GM19467 (cell line): ENCODE data around the gene ST3GAL3.

ENCODE experiments used
- ATAC-seq: cut with Tn5 transposase; IDR thresholded peaks from one replicate; pipeline ENCODE4 v1.9.1; 2021; ENCODE audit warnings: mild to moderate bottlenecking, moderate library complexity; ENCODE audit not compliant: unreplicated experiment

ST3GAL3 gene

DNA sequence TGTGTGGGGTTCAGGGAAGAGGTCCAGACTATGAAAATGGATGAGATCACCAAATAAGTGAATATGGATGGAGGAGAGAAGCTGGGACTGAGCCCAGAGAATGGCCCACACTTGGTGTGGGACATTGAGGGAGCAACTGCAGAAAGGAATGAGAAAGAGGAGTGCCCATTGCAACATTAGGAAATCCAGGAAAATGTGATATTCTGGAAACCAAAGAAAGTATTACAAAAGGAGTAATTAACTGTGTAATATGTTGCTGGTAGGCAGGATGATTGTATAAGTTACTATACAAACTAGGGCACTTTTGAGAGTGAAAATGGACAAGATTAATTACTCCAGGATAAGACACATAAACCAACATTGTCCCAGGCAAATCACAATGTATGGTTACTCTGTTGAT lies 166.5 kb downstream of the ST3GAL3 start:
- no peak for ATAC-seq

DNA sequence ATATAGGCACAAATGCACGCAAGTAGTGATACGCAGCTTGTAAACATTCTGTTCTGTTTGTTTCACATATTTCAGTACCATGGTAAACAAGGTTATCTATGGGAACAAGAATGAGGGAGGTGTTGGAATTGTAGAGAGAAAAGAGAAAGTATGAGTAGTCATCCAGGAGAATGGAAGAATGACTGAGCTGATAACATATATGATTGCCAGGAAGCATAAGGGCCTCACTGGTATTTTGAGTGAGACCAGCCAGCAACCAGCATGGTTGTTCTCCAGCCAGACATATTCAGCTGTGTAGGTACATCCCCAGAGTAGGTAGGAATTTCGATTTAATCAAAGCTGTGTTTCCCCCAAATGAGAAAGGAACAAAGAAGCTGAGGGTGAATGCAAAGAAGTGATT lies 167.4 kb downstream of the ST3GAL3 start:
- ATAC-seq: no peak

DNA sequence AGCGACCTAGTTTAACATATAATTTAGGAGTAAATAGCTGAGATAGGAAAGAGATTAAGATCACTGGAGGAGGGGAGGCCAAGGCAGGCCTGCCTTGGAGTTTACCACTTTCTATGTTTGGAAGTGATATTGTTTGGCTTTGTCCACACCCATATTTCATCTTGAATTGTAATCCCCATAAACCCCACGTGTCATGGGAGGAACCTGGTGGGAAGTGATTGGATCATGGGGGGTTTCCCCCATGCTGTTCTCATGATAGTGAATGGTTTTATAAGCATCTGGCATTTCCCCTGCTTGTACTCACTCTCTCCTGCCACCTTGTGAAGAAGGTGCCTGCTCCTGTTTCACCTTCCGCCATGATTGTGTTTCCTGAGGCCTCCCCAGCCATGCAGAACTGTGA lies 168.0 kb downstream of the ST3GAL3 start:
- no peak for ATAC-seq

DNA sequence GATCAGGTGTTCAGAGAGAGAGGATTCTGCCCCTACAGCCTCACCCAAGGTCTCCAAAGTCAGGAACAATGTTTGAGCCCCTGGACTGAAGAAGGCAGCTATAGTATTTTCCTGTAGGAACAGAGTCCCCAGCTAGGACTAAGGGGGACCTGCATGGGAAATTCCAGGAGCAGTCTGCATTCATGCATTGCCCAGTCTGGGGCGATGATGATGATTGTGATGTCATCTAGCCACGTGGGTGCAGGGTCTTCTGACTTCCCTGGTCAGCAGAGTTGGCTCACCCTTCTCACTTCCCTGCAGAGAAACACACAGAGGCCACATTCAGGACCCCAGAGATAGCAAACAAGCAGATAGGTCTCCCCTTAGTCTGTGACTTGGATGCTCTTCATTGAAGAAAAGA lies 169.8 kb downstream of the ST3GAL3 start:
- no peak for ATAC-seq

DNA sequence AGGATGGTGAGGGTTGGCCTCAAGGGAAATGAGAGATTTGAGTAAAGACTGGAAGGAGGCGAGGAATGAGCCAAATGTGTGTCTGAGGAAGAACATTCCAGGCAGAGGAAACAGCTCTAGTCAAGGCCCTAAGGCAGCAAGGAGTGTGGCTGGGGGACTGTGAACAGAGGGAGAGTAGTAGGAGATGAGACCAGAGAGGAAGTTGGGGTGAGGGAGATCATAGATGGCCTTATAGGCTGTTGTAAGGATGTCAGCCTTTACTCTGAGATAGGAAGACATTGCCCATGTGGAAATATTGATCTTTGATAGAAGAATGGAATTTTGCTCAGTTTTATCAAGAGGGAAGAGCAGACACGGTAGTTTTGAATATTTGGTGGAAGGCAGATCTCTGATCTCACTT lies 171.1 kb downstream of the ST3GAL3 start:
- no peak for ATAC-seq

DNA sequence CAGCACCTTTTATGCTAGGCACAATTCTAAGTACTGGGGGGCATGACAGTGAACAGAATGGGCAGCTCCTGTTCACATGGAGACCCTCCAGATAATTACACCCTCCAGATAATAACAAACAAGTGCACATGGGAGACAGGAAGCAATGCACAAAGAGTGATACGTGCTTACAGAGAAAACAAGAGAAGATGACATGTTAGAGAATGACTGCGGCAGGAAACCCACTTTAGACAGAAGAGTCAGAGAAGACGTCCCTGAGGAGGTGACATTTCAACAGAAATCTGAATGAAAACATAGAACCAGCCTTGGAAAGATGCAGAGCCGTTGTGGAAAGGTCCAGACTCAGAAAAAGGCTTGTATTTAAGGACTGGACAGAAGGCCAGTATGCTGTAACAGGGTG lies 171.5 kb downstream of the ST3GAL3 start:
- ATAC-seq: no peak

DNA sequence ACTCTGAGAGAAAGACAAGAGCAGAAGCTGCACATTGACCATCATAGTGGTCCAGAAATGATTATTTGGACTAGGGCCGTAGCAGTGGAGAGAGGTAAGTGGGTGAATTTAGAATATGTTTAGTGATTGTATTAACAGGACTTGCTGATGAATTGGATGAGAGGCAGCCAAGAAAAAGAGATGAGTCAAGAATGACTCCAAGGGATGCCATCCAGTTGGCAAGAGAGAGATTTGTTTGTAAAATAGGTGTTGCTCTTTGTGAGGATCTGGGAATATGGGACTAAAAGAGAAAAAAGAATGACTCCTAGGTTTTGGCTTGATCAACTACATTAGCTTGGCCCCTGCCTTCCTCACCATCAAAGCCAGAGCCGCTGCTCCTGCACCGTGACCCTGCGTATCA lies 172.1 kb downstream of the ST3GAL3 start:
- no peak for ATAC-seq

DNA sequence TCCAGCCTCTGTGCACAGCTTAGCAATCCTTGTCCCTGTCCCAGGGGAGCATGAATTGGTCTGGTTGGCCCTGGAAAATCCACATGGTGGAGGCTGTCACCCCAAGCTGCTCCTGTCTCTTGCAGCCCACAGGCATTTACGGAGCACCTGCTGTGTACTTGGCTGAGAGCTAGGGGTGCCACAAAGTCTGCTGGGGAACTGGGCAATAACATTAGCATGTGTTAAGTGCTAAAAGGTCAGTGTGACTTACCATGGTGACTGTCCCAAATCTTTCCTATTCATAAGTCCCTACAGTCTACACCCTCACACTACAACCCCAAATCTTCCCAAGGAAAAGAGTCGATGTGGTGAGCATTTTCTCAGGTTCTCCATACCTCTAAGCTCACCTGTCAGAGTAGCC lies 172.7 kb downstream of the ST3GAL3 start:
- ATAC-seq: no peak

DNA sequence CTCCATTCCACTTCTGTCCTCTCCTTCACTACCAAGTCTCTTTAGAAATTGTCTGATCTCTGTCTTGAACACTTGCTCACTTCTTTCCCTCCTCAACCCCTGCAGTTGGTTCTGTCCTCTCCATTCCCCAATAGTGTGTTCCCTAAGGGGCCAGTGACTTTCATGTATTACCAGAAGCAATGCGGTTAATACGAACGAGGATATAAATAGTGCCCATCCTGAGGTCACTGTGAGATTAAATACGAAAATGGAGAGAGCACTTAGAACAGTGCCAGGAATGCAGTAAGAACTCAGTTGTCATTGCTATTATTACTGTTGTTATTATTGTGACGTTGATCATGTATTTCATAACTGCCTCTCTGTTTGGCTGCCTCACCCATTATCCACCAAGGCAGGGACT lies 173.3 kb downstream of the ST3GAL3 start:
- no peak for ATAC-seq

DNA sequence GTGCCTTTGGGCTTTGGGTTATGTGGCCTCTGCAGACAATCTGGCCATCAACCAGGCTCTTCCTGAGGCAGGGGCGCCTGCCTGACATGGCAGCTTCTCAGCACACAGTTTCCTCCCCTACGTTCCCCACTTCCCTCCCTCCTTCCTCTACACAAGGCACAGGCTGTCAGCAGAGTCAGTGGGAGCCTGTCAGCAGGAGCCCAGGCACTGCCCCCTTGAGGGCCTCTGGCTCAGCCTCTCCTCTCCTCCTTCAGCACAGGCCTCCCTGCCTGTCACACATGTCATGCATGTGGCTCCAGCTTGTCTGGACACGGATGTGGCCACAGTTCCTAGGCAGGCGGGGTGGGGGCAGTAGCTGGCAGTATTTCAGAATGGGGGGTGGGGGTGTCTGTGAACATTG lies 174.1 kb downstream of the ST3GAL3 start:
- ATAC-seq: no peak

DNA sequence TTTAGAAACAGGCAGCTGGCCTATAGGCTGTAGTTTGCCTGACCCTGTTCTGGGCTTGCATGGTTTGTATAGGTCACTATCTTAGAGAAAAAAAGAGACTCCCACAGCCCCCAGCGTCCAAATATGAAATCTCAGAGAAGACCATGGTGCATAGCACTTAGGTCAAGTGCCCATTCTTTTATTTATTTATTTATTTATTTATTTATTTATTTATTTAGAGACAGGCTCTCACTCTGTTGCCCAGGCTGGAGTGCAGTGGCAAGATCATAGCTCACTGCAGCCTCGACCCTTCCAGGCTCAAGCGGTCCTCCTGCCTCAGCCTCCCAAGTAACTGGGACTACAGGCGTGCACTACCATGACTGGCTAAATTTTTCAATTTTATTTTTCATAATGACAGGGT lies 175.4 kb downstream of the ST3GAL3 start:
- ATAC-seq: no peak

DNA sequence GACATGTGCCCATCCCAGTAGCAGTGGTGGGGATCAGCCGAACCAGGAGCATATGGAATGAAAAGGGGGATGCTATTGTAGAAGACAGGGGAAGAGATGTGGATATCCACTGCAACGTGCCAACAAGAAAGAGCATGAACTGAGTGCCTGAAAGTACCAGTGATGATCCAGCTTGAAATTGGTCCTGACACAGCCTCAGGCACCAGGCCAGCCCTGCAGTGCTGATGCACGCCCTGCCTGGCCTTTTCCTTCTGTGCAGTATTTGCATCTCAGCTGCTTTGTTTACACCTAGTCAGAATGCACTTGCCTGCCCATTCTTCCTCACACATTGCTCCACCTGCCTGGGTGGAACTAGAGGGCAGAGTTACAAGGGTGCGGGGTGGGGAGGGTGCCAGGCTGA lies 176.0 kb downstream of the ST3GAL3 start:
- ATAC-seq: no peak

DNA sequence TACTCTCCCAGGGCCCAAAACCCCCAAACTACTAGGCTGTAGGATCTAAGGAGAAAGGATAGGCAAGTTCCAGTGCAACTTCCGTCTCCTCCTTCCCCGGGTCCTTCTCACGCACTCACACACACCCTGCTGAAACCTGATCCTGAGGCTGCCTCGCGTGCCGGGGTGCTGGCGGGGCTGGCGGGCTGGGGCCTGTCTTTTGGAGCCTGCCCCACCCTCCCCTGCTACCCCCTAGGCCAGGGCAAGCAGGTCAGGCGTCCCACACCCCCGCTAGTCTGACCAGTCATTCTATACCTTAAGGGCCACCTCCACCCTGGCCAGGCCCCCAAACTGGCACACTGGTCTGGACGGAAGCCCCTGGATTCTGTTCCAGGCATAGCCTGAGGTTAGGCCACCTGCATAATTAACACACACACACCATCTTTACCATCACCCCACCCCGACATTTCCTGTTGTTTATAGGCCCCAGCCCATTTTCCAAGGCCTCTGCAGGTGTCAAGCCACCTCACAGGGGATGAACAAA lies 178.0 kb downstream of the ST3GAL3 start:
- ATAC-seq: no peak

DNA sequence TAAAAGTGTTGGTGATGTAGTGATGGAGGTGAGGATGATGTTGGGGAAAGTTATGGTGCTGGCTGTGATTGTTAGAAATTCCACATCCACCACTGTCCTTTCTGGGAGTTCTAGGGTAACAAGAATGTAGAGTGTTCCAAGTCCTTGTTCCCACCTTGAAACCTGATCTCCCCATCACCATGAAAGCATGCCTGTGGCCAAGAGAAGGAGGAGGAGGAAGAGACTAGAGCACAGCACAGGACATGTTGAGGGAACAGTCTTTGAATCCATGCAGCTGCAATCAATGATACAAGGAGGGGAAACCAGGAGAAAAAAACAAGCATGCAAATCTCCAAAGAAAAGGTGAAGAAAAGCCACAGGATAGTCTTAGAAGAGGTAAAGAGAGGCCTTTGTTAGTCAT lies 180.4 kb downstream of the ST3GAL3 start:
- no peak for ATAC-seq

DNA sequence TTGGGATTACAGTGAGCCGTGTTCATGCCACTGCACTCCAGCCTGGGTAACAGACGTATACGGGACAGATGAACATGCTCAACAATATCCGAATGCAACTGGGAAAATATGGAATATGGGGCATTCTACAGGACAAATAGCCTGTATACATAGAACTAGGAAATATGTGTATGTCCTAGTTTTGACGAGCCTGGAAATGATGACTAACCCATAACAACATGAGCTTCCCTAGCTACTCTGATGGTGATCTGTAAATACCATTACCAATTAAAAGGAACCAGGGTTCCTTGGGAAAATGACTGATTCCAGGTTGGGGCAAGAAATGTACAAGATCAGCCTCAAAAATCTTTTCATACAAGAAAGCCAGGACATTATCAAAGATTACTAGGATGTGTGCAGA lies 183.5 kb downstream of the ST3GAL3 start:
- no peak for ATAC-seq

DNA sequence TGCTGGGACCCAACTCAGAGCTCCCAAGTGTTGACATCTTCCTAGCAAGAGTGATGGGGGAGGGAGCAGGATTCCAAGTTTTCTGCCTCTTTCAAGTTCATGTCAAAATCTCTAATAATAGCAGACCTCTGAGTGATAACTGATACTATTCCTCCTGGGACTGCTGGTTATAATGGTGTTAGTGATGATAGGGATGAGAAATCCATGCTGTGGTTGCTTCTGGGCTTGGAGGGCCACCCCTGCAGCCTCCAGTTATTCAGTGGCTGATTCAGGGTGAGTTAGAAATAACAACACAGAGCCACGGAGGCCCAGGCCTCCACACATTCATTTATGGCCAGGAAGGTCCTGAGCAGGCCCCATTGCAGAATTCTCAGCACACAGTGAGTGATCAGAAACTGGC lies 185.7 kb downstream of the ST3GAL3 start:
- ATAC-seq: no peak

DNA sequence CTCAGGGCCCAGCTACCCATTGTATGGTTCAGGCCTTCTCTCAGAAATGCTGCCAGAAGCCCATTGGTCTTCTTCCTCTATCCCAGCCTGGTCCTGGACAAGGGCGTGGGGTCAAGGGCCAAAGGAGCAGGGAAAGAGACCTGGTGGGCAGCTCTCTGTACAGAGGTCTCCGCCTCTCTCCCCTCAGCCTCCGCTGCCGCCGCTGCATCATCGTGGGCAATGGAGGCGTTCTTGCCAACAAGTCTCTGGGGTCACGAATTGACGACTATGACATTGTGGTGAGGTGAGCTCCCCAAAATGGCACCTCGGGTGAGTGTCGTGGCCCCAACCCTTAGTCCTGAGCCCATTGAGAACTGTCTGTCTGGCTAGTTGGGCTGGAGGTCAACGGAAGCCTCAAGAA lies 191.6 kb downstream of the ST3GAL3 start:
- ATAC-seq: no peak

DNA sequence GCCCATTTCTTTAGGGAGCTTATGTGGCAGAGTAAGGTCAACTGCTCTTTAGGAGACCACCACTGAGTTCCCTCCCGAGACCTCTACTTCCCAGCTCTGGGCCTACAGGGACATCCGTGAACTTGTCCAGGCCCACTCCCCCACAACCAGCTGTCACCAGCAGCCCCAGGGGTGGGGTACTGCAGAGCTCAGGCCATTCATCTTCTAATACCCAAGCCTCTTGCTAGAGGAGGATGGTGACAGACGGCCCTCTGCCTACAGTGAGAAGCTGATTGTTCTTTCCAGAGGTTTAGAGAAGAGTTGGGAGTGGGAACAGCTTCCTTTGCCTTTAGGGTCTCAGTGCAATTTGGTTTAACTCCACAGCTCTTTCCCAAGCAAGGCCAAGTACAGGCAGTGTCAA lies 193.1 kb downstream of the ST3GAL3 start:
- ATAC-seq: no peak

DNA sequence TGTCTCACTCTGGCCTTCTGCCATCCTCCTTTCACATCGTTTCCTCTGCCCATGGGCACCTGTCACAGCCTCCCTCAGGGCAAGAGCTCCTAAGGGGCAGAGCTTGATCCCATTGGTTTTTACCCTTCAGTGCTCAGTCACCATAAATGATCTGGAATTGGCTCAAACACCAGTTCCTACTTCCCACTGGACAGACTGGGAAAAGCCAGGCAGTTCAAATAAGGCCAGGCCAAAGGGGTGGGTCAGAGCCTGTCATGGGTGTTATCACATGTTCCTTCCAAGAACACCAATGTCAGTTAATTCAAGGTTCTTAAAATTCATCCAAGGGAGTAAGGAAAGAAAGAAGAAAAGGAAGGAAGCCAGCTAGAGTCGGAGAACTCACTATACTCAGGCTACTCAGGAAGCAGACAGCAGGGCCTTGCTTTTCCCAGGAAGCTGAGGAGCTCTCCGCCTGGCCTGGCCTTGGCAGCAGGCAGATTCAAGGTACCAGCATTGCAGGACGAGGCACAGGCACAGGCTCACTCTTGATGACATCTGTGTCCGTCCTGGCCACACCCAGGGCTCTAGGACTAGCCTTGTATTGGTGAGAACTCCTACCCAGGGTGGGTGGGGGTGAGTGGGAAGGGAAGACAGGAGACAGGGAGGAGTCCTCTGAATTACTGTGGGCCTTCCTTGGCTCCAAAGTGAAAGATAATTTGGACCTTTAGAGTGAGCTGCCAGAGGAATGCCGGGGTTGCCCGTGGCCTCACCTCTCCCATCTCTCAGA lies 194.0 kb downstream of the ST3GAL3 start:
- ATAC-seq: no peak

DNA sequence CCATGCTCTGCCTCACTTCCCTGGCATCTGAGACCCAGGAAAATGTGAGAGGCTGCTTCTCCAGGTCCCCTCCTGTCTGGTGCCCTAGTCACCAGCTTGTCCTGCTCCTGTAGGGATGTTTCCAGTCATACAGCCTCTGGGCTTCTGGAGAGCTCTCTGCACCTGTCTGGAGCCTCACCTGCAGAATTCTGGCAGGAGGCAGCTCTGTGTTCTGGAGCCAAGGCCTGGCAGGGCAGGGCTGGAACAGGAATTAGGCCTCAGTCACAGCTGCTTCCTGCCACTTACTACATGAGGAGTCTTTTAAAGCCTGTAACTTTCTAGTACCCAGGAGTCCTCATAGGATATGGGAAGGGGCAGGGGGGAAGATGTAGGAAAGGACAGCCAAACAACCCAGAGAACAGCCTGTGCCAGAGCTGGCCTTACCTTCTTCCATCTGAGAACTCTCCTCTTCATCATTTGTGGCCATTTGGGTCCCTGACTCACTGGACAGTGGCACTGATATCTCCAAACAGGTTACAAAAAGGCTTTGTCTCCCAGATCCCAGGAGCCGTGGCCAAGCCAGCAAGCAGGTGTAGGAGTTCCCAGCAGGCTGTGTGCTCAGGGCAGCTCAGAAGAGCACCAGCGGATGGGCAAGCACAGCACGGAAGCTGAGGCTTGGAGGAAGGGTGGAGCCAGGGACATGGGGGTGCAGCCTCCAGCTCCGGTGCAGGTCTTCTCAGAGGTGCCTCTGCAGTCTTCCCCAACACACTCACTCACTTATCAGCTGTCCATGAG lies 194.9 kb downstream of the ST3GAL3 start:
- no peak for ATAC-seq

DNA sequence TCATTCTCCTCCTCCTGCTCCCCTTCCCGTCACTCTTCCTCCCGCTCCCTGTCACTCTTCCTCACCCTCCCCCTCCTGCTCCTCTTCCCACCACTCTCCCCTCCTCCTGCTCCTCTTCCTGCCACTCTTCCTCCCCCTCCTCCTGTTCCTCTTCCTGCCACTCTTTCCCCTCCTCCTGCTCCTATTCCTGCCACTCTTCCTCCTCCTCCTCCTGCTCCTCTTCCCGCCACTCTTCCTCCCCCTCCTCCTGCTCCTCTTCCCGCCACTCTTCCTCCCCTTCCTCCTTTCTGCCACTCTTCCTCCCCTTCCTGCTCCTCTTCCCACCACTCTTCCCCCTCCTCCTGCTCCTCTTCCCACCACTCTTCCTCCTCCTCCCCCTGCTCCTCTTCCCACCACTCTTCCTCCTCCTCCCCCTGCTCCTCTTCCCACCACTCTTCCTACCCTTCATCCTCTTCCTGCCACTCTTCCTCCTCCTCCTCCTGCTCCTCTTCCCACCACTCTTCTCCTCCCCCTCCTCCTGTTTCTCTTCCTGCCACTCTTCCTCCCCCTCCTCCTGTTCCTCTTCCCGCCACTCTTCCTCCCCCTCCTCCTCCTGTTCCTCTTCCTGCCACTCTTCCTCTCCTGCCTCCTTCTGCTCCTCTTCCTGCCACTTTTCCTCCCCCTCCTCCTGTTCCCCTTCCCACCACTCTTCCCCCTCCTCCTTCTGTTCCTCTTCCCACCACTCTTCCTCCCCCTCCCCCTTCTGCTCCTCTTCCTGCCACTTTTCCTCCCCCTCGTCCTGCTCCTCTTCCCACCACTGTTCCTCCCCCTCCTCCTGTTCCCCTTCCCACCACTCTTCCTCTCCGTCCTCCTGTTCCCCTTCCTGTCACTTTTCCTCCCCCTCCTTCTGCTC lies 197.6 kb downstream of the ST3GAL3 start:
- no peak for ATAC-seq
